Neural cell (in vitro differentiated cells): ENCODE data around the gene KCNMB4. TPM values are rescaled to one million over a fixed set of nuclear protein-coding genes. Genes with fewer than 3 reads are reported as not detected.

Experiments
- H2AFZ ChIP-seq: fragments of 200-600, 300-800 bp; sonication (generic), shearing (Covaris generic); 2 replicates; pipeline ENCODE4 v1.6.0; 2014; ENCODE audit warnings: low read depth, mild to moderate bottlenecking, antibody characterized with exemption, low read length, moderate library complexity
- H3F3A ChIP-seq: fragments of 200-600 bp; shearing (Covaris generic); 2 replicates; pipeline ENCODE4 v1.6.1; 2016; ENCODE audit warnings: mild to moderate bottlenecking, moderate library complexity, mixed read lengths, antibody characterized with exemption, low read length; ENCODE audit not compliant: insufficient read depth, poor library complexity, severe bottlenecking
- H3K27ac ChIP-seq: fragments of 200-600, 300-800 bp; sonication (generic), shearing (Covaris generic); 2 replicates; pipeline ENCODE4 v1.5.1; 2014; ENCODE audit warnings: mild to moderate bottlenecking, low read length, moderate library complexity
- H3K27me3 ChIP-seq: fragments of 300-800, 200-600 bp; sonication (generic), shearing (Covaris generic); 2 replicates; pipeline ENCODE4 v1.6.0; 2014; ENCODE audit warnings: mild to moderate bottlenecking, low read depth, low read length, moderate library complexity; ENCODE audit not compliant: insufficient read depth
- H3K36me3 ChIP-seq: fragments of 300-800, 200-600 bp; sonication (generic), shearing (Covaris generic); 2 replicates; pipeline ENCODE4 v1.5.1; 2014; ENCODE audit warnings: mild to moderate bottlenecking, antibody characterized with exemption, low read length, moderate library complexity; ENCODE audit not compliant: insufficient read depth
- H3K4me2 ChIP-seq: fragments of 300-800, 200-600 bp; sonication (generic), shearing (Covaris generic); 2 replicates; pipeline ENCODE4 v1.6.0; 2014; ENCODE audit warnings: mild to moderate bottlenecking, low read length
- H3K4me3 ChIP-seq: fragments of 300-800, 200-600 bp; sonication (generic), shearing (Covaris generic); 2 replicates; pipeline ENCODE4 v1.5.1; 2014; ENCODE audit warnings: mild to moderate bottlenecking, low read length, moderate library complexity
- H3K79me2 ChIP-seq: fragments of 200-600 bp; shearing (Covaris generic); replicated peaks from 2 replicates; pipeline ENCODE4 v1.6.0; 2014; ENCODE audit warnings: mild to moderate bottlenecking, low read length, moderate library complexity; ENCODE audit not compliant: insufficient read depth
- H3K9ac ChIP-seq: fragments of 300-800, 200-600 bp; sonication (generic), shearing (Covaris generic); 2 replicates; pipeline ENCODE4 v1.6.1; 2016; ENCODE audit warnings: mild to moderate bottlenecking, low read length, mixed read lengths
- H3K9me2 ChIP-seq: fragments of 200-600 bp; shearing (Covaris generic); 2 replicates; pipeline ENCODE4 v1.6.1; 2016; ENCODE audit warnings: mild to moderate bottlenecking, low read length, mixed read lengths; ENCODE audit not compliant: insufficient read depth
- H3K9me3 ChIP-seq: fragments of 200-600, 300-800 bp; sonication (generic), shearing (Covaris generic); 2 replicates; pipeline ENCODE4 v1.6.1; 2016; ENCODE audit warnings: mild to moderate bottlenecking, mixed run types, low read length, moderate library complexity, mixed read lengths
- H4K20me1 ChIP-seq: fragments of 200-600 bp; shearing (Covaris generic); 2 replicates; pipeline ENCODE4 v1.6.1; 2016; ENCODE audit warnings: mild to moderate bottlenecking, mixed run types; ENCODE audit not compliant: insufficient read depth
- CTCF ChIP-seq: fragments of 450-650 bp; IDR thresholded peaks from 2 replicates; pipeline ENCODE4 v1.5.1; 2014; ENCODE audit warnings: antibody characterized with exemption, mild to moderate bottlenecking, moderate library complexity; ENCODE audit not compliant: poor library complexity, severe bottlenecking
- EP300 ChIP-seq: fragments of 450-650 bp; conservative IDR thresholded peaks from 2 replicates; pipeline ENCODE4 v1.6.1; 2014; ENCODE audit warnings: antibody characterized with exemption, mild to moderate bottlenecking, moderate library complexity; ENCODE audit not compliant: poor library complexity, severe bottlenecking
- EZH2 ChIP-seq: fragments of 200-600, 300-800 bp; shearing (Covaris generic), sonication (generic); IDR thresholded peaks from 2 replicates; pipeline ENCODE4 v1.6.1; 2014; ENCODE audit warnings: antibody characterized with exemption, low read length, borderline replicate concordance, mild to moderate bottlenecking; ENCODE audit not compliant: insufficient read depth, poor library complexity, severe bottlenecking
- MXI1 ChIP-seq: fragments of 450-650 bp; conservative IDR thresholded peaks from 2 replicates; pipeline ENCODE4 v1.6.1; 2014; ENCODE audit warnings: antibody characterized with exemption, mild to moderate bottlenecking; ENCODE audit not compliant: poor library complexity, severe bottlenecking
- POLR2AphosphoS5 ChIP-seq: IDR thresholded peaks from 2 replicates; pipeline ENCODE4 v1.6.1; 2012
- RAD21 ChIP-seq: fragments of 450-650 bp; conservative IDR thresholded peaks from 2 replicates; pipeline ENCODE4 v1.6.1; 2014; ENCODE audit warnings: antibody characterized with exemption, mild to moderate bottlenecking, moderate library complexity
- REST ChIP-seq: IDR thresholded peaks from 2 replicates; pipeline ENCODE4 v1.6.1; 2012; ENCODE audit warnings: borderline replicate concordance
- SMC3 ChIP-seq: fragments of 450-650 bp; conservative IDR thresholded peaks from 2 replicates; pipeline ENCODE4 v1.6.1; 2014; ENCODE audit warnings: antibody characterized with exemption, mild to moderate bottlenecking, moderate library complexity; ENCODE audit not compliant: poor library complexity
- TAF1 ChIP-seq: IDR thresholded peaks from 2 replicates; pipeline ENCODE4 v1.6.1; 2012; ENCODE audit warnings: low read depth
- polyA plus RNA-seq: library from polyadenylated mRNA; depleted of rRNA; stranded (reverse); fragments of >200 nt; gene quantifications from 2 replicates; pipeline ENCODE4 v1.2.3, GENCODE V29; 2014

KCNMB4 gene
- polyA plus RNA-seq, 1 donor from 2014 or later, result 26.4 TPM

- no peak overlapping the region for H3K27ac ChIP-seq
- TF ChIP-seq SMC3, result no peak
- TF ChIP-seq EZH2, result no peak
- TF ChIP-seq EP300, result no peak
- no peak for TF ChIP-seq CTCF
- TF ChIP-seq RAD21, result no peak
- no peak for TF ChIP-seq REST
- no peak for TF ChIP-seq POLR2AphosphoS5
- no peak for TF ChIP-seq TAF1
- no peak for TF ChIP-seq MXI1
- H3K36me3 ChIP-seq, result no peaks in the 10 kb centered on the region
- H3K4me3 ChIP-seq, result peak overlapping the region; percentile 74
- no peaks in the 10 kb centered on the region for H3K9me3 ChIP-seq
- H3K9ac ChIP-seq, result peak overlapping the region; percentile 83
- no peaks in the 10 kb centered on the region for H4K20me1 ChIP-seq
- no peaks in the 10 kb centered on the region for H3F3A ChIP-seq
- peaks cover 30% of the 10 kb centered on the region for H3K79me2 ChIP-seq
- peaks cover 15% of the 10 kb centered on the region for H3K27me3 ChIP-seq
- peak overlapping the region; percentile 59 for H3K4me2 ChIP-seq
- H3K9me2 ChIP-seq, result no peaks in the 10 kb centered on the region
- H2AFZ ChIP-seq, result no peak overlapping the region
Observed at GRCh38 chr12:70365398-70365647, 767 bp upstream of the KCNMB4 start.

GRCh38 chr12:70366581-70367257, 629 bp downstream of the KCNMB4 start:
- H2AFZ ChIP-seq, result peak overlapping the region; percentile 36
- no peaks in the 10 kb centered on the region for H4K20me1 ChIP-seq
- peaks cover 15% of the 10 kb centered on the region for H3K27me3 ChIP-seq
- peak; percentile 44 for TF ChIP-seq CTCF
- TF ChIP-seq EP300, result peak; percentile 26
- TF ChIP-seq MXI1, result peak; percentile 82
- peak; percentile 39 for TF ChIP-seq REST
- TF ChIP-seq SMC3, result peak; percentile 49
- TF ChIP-seq POLR2AphosphoS5, result peak; percentile 59
- peak; percentile 48 for TF ChIP-seq TAF1
- peak; percentile 49 for TF ChIP-seq RAD21
- TF ChIP-seq EZH2, result no peak
- H3F3A ChIP-seq, result no peaks in the 10 kb centered on the region
- H3K9me3 ChIP-seq, result no peaks in the 10 kb centered on the region
- peaks cover 30% of the 10 kb centered on the region for H3K79me2 ChIP-seq
- peak overlapping the region; percentile 83 for H3K9ac ChIP-seq
- H3K36me3 ChIP-seq, result no peaks in the 10 kb centered on the region
- H3K27ac ChIP-seq, result peak overlapping the region; percentile 57
- H3K9me2 ChIP-seq, result no peaks in the 10 kb centered on the region
- H3K4me3 ChIP-seq, result peak overlapping the region; percentile 93
- H3K4me2 ChIP-seq, result peak overlapping the region; percentile 79
